CD14-positive monocyte (primary cell): ENCODE results near the gene PUM1. TPM values are rescaled to one million over a fixed set of nuclear protein-coding genes. Genes with fewer than 3 reads are reported as not detected.

ENCODE experiments used
- DNase-seq, 3 donors: peaks; one replicate each; pipeline ENCODE4 v3.0.0-alpha.2; 2011 to 2022
- H2AFZ ChIP-seq: 2 replicates; pipeline ENCODE4 v1.6.0; 2012; ENCODE audit warnings: mild to moderate bottlenecking, low read depth, low read length, inconsistent platforms; ENCODE audit not compliant: insufficient read depth, poor library complexity, severe bottlenecking
- H3K27ac ChIP-seq, 2 donors: 1 replicate in 1 of 2; 2 replicates in 1 of 2; pipeline ENCODE4 v1.5.1; 2012 to 2013; ENCODE audit warnings: low read length in 2 of 2, control low read depth in 1 of 2, inconsistent platforms in 1 of 2, low read depth in 1 of 2, mild to moderate bottlenecking in 1 of 2
- H3K27me3 ChIP-seq, 2 donors: one replicate each; pipeline versions ENCODE4 v1.6.0 to v1.6.1; 2011 to 2013; ENCODE audit warnings: low read length in 2 of 2; ENCODE audit not compliant: control insufficient read depth in 2 of 2, insufficient read depth in 2 of 2
- H3K36me3 ChIP-seq, 2 donors: replicated peaks in 1 of 2; 1 replicate in 1 of 2; 2 replicates in 1 of 2; pipeline versions ENCODE4 v1.5.1 to v1.6.1; 2012 to 2013; ENCODE audit warnings: low read length in 2 of 2, control low read depth in 1 of 2, inconsistent platforms in 1 of 2, mild to moderate bottlenecking in 1 of 2; ENCODE audit not compliant: insufficient read depth in 2 of 2, control insufficient read depth in 1 of 2
- H3K4me1 ChIP-seq, 2 donors: 1 replicate in 1 of 2; 2 replicates in 1 of 2; pipeline versions ENCODE4 v1.5.1 to v1.6.1; 2012 to 2013; ENCODE audit warnings: low read length in 2 of 2, control low read depth in 1 of 2, inconsistent platforms in 1 of 2, mild to moderate bottlenecking in 1 of 2, moderate library complexity in 1 of 2; ENCODE audit not compliant: insufficient read depth in 2 of 2, control insufficient read depth in 1 of 2
- H3K4me2 ChIP-seq: replicated peaks from 2 replicates; pipeline ENCODE3; 2012; ENCODE audit warnings: low read length, moderate library complexity, mild to moderate bottlenecking; ENCODE audit not compliant: poor library complexity, severe bottlenecking; ENCODE audit errors: extremely low read depth
- H3K4me3 ChIP-seq, 3 experiments: fragments of 200-600 bp in 1 of 3; sonication (generic) in 1 of 3; replicated peaks in 1 of 3; 1 replicate in 2 of 3; 2 replicates in 1 of 3; pipeline ENCODE4 v1.5.1; 2011 to 2013; ENCODE audit warnings: low read length in 3 of 3, mild to moderate bottlenecking in 3 of 3, control low read depth in 2 of 3, low read depth in 2 of 3, inconsistent platforms in 1 of 3, moderate library complexity in 1 of 3
- H3K79me2 ChIP-seq: 2 replicates; pipeline ENCODE4 v1.6.0; 2012; ENCODE audit warnings: mild to moderate bottlenecking, control low read depth, inconsistent platforms, low read length, moderate library complexity; ENCODE audit not compliant: insufficient read depth
- H3K9ac ChIP-seq: 2 replicates; pipeline ENCODE4 v1.6.0; 2017; ENCODE audit warnings: low read length, mild to moderate bottlenecking; ENCODE audit not compliant: insufficient read depth, poor library complexity, severe bottlenecking
- H3K9me3 ChIP-seq, 2 donors: replicated peaks in 1 of 2; 1 replicate in 1 of 2; 2 replicates in 1 of 2; pipeline versions ENCODE4 v1.5.1 to v1.6.1; 2012 to 2013; ENCODE audit warnings: low read length in 2 of 2, control low read depth in 1 of 2; ENCODE audit not compliant: control insufficient read depth in 1 of 2, insufficient read depth in 1 of 2
- H4K20me1 ChIP-seq: 2 replicates; pipeline ENCODE4 v1.6.0; 2012; ENCODE audit warnings: mild to moderate bottlenecking, low read length, control low read depth, moderate library complexity; ENCODE audit not compliant: insufficient read depth
- H3K27ac Mint-ChIP-seq, 7 donors: one replicate each; pipeline ENCODE4 v1.8.0; 2020; ENCODE audit warnings: mild to moderate bottlenecking in 7 of 7, mixed read lengths in 7 of 7, moderate library complexity in 6 of 7, inconsistent platforms in 2 of 7
- H3K27me3 Mint-ChIP-seq, 3 donors: one replicate each; pipeline ENCODE4 v1.8.0; 2021 to 2022; ENCODE audit warnings: low read depth in 3 of 3, mild to moderate bottlenecking in 3 of 3, mixed read lengths in 3 of 3, moderate library complexity in 3 of 3, inconsistent platforms in 1 of 3
- H3K36me3 Mint-ChIP-seq, 2 donors: one replicate each; pipeline ENCODE4 v1.8.0; 2020; ENCODE audit warnings: mixed read lengths in 2 of 2, inconsistent platforms in 1 of 2, mild to moderate bottlenecking in 1 of 2
- H3K4me1 Mint-ChIP-seq: one replicate; pipeline ENCODE4 v1.8.0; 2020; ENCODE audit warnings: mild to moderate bottlenecking, mixed read lengths
- H3K4me3 Mint-ChIP-seq, 2 donors: one replicate each; pipeline ENCODE4 v1.8.0; 2020; ENCODE audit warnings: mild to moderate bottlenecking in 2 of 2, mixed read lengths in 2 of 2, moderate library complexity in 1 of 2
- H3K9me3 Mint-ChIP-seq, 7 donors: one replicate each; pipeline ENCODE4 v1.8.0; 2020 to 2022; ENCODE audit warnings: mixed read lengths in 7 of 7, mild to moderate bottlenecking in 6 of 7, moderate library complexity in 6 of 7, inconsistent platforms in 2 of 7
- CTCF ChIP-seq: fragments of 200-600 bp; IDR thresholded peaks from one replicate; pipeline ENCODE4 v1.8.0; 2022; ENCODE audit warnings: antibody characterized with exemption, mild to moderate bottlenecking
- WGBS: methylation state at CpG from one replicate; pipeline ENCODE4 v1.1.5; 2013; ENCODE audit warnings: missing lambda C conversion rate; ENCODE audit not compliant: insufficient coverage; 5-methylcytosine and 5-hydroxymethylcytosine counted together
- intact Hi-C, 2 donors: fragments of 100-400 bp; cut with micrococcal nuclease; formaldehyde crosslinking; loops; one replicate each; pipeline versions ENCODE4 v1.15.0 to v1.15.1; 2023
- polyA plus RNA-seq, 3 donors: library from polyadenylated mRNA; depleted of rRNA in 1 of 3; unstranded in 2 of 3; stranded (reverse) in 1 of 3; fragments of 300-500 nt in 2 of 3; fragments of >200 nt in 1 of 3; fragmentation: Illumina TruSeq in 2 of 3; gene quantifications; 1 replicate in 2 of 3; 2 replicates in 1 of 3; pipeline ENCODE4 v1.2.3, GENCODE V29; 2012 to 2021

PUM1 gene
- polyA plus RNA-seq, 3 donors: 55.0 to 86.1 (median 62.4) TPM

GRCh38 chr1:31012210-31012924, 53.1 kb downstream of the PUM1 start:
- Mint-ChIP-seq H3K27me3 (no peaks in the 10 kb centered on the region), H3K36me3 (peaks cover 7 to 13% of the 10 kb centered on the region in 2 donors), H3K4me3 (no peak overlapping the region), H3K9me3 (no peaks in the 10 kb centered on the region), H3K27ac (peak overlapping the region in 1 of 7 donors; percentile 52), H3K4me1 (peaks cover 26% of the 10 kb centered on the region)
- Histone ChIP-seq H3K9me3 (no peaks in the 10 kb centered on the region), H3K4me3 (no peak overlapping the region), H3K4me1 (no peaks in the 10 kb centered on the region), H3K36me3 (peaks cover 0 to 12% of the 10 kb centered on the region in 2 donors), H2AFZ (no peak overlapping the region), H3K9ac (no peak overlapping the region), H3K79me2 (peaks cover 100% of the 10 kb centered on the region), H3K27ac (no peak overlapping the region), H4K20me1 (peaks cover 100% of the 10 kb centered on the region), H3K4me2 (no peak overlapping the region), H3K27me3 (no peaks in the 10 kb centered on the region)
- intact Hi-C loops: no loop called here
- no peak for DNase-seq
- no peak for TF ChIP-seq CTCF
- WGBS: no CpG with 5 or more reads among the region's 4 CpGs

GRCh38 chr1:31011719-31012118, 53.8 kb downstream of the PUM1 start:
- no peaks in the 10 kb centered on the region for H3K27me3 ChIP-seq
- H3K4me1 ChIP-seq: no peaks in the 10 kb centered on the region
- intact Hi-C loops: no loop called here
- H2AFZ ChIP-seq: no peak overlapping the region
- Mint-ChIP-seq H3K4me3 (no peak overlapping the region), H3K36me3 (peaks cover 5 to 16% of the 10 kb centered on the region in 2 donors), H3K9me3 (no peaks in the 10 kb centered on the region), H3K27ac (peak overlapping the region in 1 of 7 donors; percentile 32), H3K27me3 (no peaks in the 10 kb centered on the region), H3K4me1 (peaks cover 26% of the 10 kb centered on the region)
- no peak for DNase-seq
- H3K4me3 ChIP-seq: no peak overlapping the region
- TF ChIP-seq CTCF: no peak
- no peaks in the 10 kb centered on the region for H3K9me3 ChIP-seq
- H3K27ac ChIP-seq: no peak overlapping the region
- H3K36me3 ChIP-seq: peaks cover 4 to 18% of the 10 kb centered on the region in 2 donors
- H3K79me2 ChIP-seq: peaks cover 100% of the 10 kb centered on the region
- H3K4me2 ChIP-seq: no peak overlapping the region
- no peak overlapping the region for H3K9ac ChIP-seq
- no CpG with 5 or more reads among the region's 1 CpG for WGBS
- peaks cover 100% of the 10 kb centered on the region for H4K20me1 ChIP-seq
